ENCODE measurements around the gene TACC2. TPM values are rescaled to one million over a fixed set of nuclear protein-coding genes. Genes with fewer than 3 reads are reported as not detected.

Gene TACC2
- total and polyA plus RNA-seq, 2 donors (not counting 1 experiment from before 2014, with no cell fraction given) = not detected

GRCh38 chr10:122282909-122283308 is 293.9 kb downstream of the TACC2 start:
- Histone ChIP-seq H3K27ac (ENCODE audit: low read length in 2 of 2) (no peak overlapping the region), H3K79me2 (ENCODE audit: control insufficient read depth, insufficient read depth, low read length) (no peaks in the 10 kb centered on the region), H3K9me3 (ENCODE audit: control extremely low read depth in 1 of 3, control insufficient read depth in 2 of 3, insufficient read depth in 1 of 3, low read length in 2 of 3) (no peaks in the 10 kb centered on the region), H3K9ac (ENCODE audit: low read length) (no peak overlapping the region), H3K36me3 (replicated peaks in 1 of 2; ENCODE audit: control extremely low read depth in 1 of 2, control insufficient read depth in 1 of 2, extremely low read depth in 1 of 2, insufficient read depth in 2 of 2, low read length in 1 of 2) (no peaks in the 10 kb centered on the region), H3K4me3 (ENCODE audit: control extremely low read depth in 1 of 5, extremely low read depth in 1 of 5, insufficient read depth in 1 of 5, low read depth in 2 of 5, low read length in 4 of 5) (no peak overlapping the region), H3K4me2 (replicated peaks; ENCODE audit: low read depth, low read length, poor library complexity, severe bottlenecking) (no peak overlapping the region), H3K27me3 (replicated peaks in 1 of 4; ENCODE audit: control extremely low read depth in 1 of 4, control insufficient read depth in 3 of 4, insufficient read depth in 4 of 4, low read length in 3 of 4) (peaks cover 0 to 4% (median 0%) of the 10 kb centered on the region in 4 experiments), H3K4me1 (ENCODE audit: control insufficient read depth in 2 of 2, insufficient read depth in 2 of 2, low read length in 2 of 2) (no peaks in the 10 kb centered on the region), H4K20me1 (ENCODE audit: control insufficient read depth, insufficient read depth, low read length, poor library complexity, severe bottlenecking) (no peaks in the 10 kb centered on the region), H2AFZ (ENCODE audit: insufficient read depth, low read depth, low read length, poor library complexity, severe bottlenecking) (no peak overlapping the region)
- Mint-ChIP-seq H3K27ac (no peak overlapping the region), H3K9me3 (ENCODE audit: insufficient read depth) (no peaks in the 10 kb centered on the region), H3K4me3 (no peak overlapping the region), H3K4me1 (no peaks in the 10 kb centered on the region), H3K27me3 (peaks cover 34% of the 10 kb centered on the region)
- ChIA-PET CTCF (no interaction called here), POLR2A (no interaction called here)
- no peak for TF ChIP-seq EZH2 (IDR thresholded peaks at IDR 0.05; ENCODE audit: borderline replicate concordance, insufficient read depth, low read depth, low read length, poor library complexity, severe bottlenecking)
- WGBS (ENCODE audit: insufficient coverage) = 69% methylated on average over 7 of the region's 7 CpGs
- no peak for ATAC-seq (ENCODE audit: low read depth)
- intact Hi-C loops (cut with micrococcal nuclease) = no loop called here
- DNase-seq = no peak

GRCh38 chr10:122285506-122286444 is 296.8 kb downstream of the TACC2 start:
- TF ChIP-seq EZH2 (IDR thresholded peaks at IDR 0.05; ENCODE audit: borderline replicate concordance, insufficient read depth, low read depth, low read length, poor library complexity, severe bottlenecking) (no peak), CTCF (IDR thresholded peaks at IDR 0.05) (no peak)
- Histone ChIP-seq H3K4me3 (ENCODE audit: control extremely low read depth in 1 of 5, extremely low read depth in 1 of 5, insufficient read depth in 1 of 5, low read depth in 2 of 5, low read length in 4 of 5) (no peak overlapping the region), H3K27ac (ENCODE audit: low read length in 2 of 2) (no peak overlapping the region), H3K4me1 (ENCODE audit: control insufficient read depth in 2 of 2, insufficient read depth in 2 of 2, low read length in 2 of 2) (no peaks in the 10 kb centered on the region), H3K36me3 (replicated peaks in 1 of 2; ENCODE audit: control extremely low read depth in 1 of 2, control insufficient read depth in 1 of 2, extremely low read depth in 1 of 2, insufficient read depth in 2 of 2, low read length in 1 of 2) (no peaks in the 10 kb centered on the region), H2AFZ (ENCODE audit: insufficient read depth, low read depth, low read length, poor library complexity, severe bottlenecking) (no peak overlapping the region), H3K4me2 (replicated peaks; ENCODE audit: low read depth, low read length, poor library complexity, severe bottlenecking) (no peak overlapping the region), H3K9me3 (ENCODE audit: control extremely low read depth in 1 of 3, control insufficient read depth in 2 of 3, insufficient read depth in 1 of 3, low read length in 2 of 3) (no peaks in the 10 kb centered on the region), H3K27me3 (replicated peaks in 1 of 4; ENCODE audit: control extremely low read depth in 1 of 4, control insufficient read depth in 3 of 4, insufficient read depth in 4 of 4, low read length in 3 of 4) (no peaks in the 10 kb centered on the region), H3K79me2 (ENCODE audit: control insufficient read depth, insufficient read depth, low read length) (no peaks in the 10 kb centered on the region), H3K9ac (ENCODE audit: low read length) (no peak overlapping the region), H4K20me1 (ENCODE audit: control insufficient read depth, insufficient read depth, low read length, poor library complexity, severe bottlenecking) (no peaks in the 10 kb centered on the region)
- ATAC-seq (ENCODE audit: low read depth) (no peak), DNase-seq (no peak)
- Mint-ChIP-seq H3K27me3 (peaks cover 39% of the 10 kb centered on the region), H3K4me1 (no peaks in the 10 kb centered on the region), H3K9me3 (ENCODE audit: insufficient read depth) (no peaks in the 10 kb centered on the region), H3K27ac (no peak overlapping the region), H3K4me3 (no peak overlapping the region)
- ChIA-PET POLR2A (no interaction called here), CTCF (no interaction called here)
- intact Hi-C loops (cut with micrococcal nuclease) = no loop called here
- WGBS (ENCODE audit: insufficient coverage) = 76% methylated on average over 14 of the region's 17 CpGs

Measured in B cell (primary cell).